Measurements from ENCODE around the gene RENBP. TPM values are rescaled to one million over a fixed set of nuclear protein-coding genes. Genes with fewer than 3 reads are reported as not detected.

Gene RENBP
- total RNA-seq, 2 donors from 2014 or later: 12.0 to 17.5 TPM

DNA sequence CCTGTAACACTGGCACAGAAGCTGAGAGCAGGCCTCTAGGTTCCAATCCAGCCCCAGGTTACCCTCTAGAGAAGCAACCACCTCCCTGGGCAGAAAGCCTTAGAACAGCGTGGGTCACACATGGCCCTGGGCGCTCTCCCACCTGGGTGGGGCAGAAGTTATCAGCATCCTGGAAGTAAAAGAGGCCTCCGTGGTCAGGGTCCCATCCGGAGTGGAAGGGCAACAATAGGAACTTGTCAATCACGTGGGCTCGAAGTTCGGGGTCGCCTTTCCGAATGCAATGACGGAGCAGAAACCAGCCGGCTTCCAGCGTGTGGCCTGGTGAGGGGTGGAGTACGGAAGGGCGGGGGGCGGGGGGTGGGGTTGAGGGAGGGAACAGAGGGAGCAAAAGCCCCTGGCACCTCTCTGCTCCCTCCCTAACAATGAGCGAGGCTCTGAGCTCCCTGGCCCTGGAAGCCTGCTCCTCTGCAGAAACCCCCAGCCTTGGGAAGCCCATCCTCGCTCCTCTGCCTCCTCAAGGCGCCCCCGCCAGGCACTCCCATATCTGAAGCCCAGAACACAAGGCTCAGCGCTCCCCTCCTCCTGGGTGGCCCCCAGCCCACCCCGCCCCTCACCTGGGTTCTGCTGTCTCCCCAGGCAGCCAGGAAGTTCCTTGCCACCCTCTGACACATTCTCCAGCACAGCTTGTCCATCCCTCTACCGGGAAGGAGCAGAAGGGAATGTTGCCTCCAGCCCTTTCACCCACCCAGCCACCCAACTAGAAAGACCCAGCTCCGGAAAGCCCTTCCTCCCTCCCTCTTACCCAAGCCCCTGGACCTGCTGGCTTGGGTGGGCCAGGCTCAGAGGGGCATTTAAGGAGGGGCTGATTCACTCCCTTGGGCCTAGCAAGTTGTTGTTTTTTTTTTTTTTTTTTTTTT lies 2.8 kb downstream of the RENBP start:
- Histone ChIP-seq H3K4me1 (ENCODE audit: control insufficient read depth, insufficient read depth, low read length) (no peaks in the 10 kb centered on the region), H3K36me3 (ENCODE audit: control insufficient read depth, insufficient read depth, low read length) (no peaks in the 10 kb centered on the region), H3K27me3 (ENCODE audit: control insufficient read depth, insufficient read depth, low read length, poor library complexity, severe bottlenecking) (no peaks in the 10 kb centered on the region), H3K27ac (ENCODE audit: low read depth, low read length) (no peak overlapping the region), H3K9ac (ENCODE audit: extremely low read depth, low read length, poor library complexity, severe bottlenecking) (no peak overlapping the region), H3K9me3 (ENCODE audit: control insufficient read depth, low read length) (no peaks in the 10 kb centered on the region), H3K4me3 (ENCODE audit: low read length) (no peak overlapping the region)
- H3K27me3 Mint-ChIP-seq (ENCODE audit: insufficient read depth): peaks cover under 1% of the 10 kb centered on the region
- peaks cover 3% of the 10 kb centered on the region for H3K36me3 Mint-ChIP-seq (ENCODE audit: low read depth)
- no peak overlapping the region for H3K4me3 Mint-ChIP-seq
- no peak for TF ChIP-seq CTCF (conservative IDR thresholded peaks at IDR 0.05)
- peak overlapping the region; percentile 44 for H3K27ac Mint-ChIP-seq
- WGBS, 2 experiments (ENCODE audit: insufficient coverage in 1 of 2, insufficient read length in 1 of 2): 54% methylated on average over 16 of the region's 23 CpGs; no CpG with 5 or more reads in 1 of the 2 experiments
- no peak for DNase-seq
- H3K9me3 Mint-ChIP-seq: peaks cover 44% of the 10 kb centered on the region
- no peaks in the 10 kb centered on the region for H3K4me1 Mint-ChIP-seq

DNA sequence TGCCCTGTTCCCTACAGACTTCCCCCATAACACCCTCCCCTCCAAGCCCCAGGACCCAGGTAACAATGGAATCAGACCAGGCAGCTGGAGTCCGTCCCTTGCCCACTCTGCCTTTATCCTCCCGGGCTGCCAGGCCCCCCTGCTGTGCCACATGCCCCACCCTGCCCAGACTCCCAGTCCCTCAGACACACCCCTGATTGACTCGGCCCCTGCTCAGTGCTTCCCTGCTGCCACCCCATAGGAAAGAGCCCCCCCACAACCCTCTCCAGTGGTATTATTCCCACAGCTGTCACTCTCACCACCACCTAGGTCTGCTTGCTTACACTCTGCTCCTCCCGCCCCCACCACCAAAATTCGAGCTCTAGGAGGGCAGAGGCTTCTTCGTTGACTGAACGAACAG lies 4.9 kb downstream of the RENBP start:
- Histone ChIP-seq H3K9ac (ENCODE audit: extremely low read depth, low read length, poor library complexity, severe bottlenecking) (no peak overlapping the region), H3K36me3 (ENCODE audit: control insufficient read depth, insufficient read depth, low read length) (no peaks in the 10 kb centered on the region), H3K27ac (ENCODE audit: low read depth, low read length) (no peak overlapping the region), H3K4me3 (ENCODE audit: low read length) (no peak overlapping the region), H3K9me3 (ENCODE audit: control insufficient read depth, low read length) (no peaks in the 10 kb centered on the region), H3K4me1 (ENCODE audit: control insufficient read depth, insufficient read depth, low read length) (no peaks in the 10 kb centered on the region), H3K27me3 (ENCODE audit: control insufficient read depth, insufficient read depth, low read length, poor library complexity, severe bottlenecking) (no peaks in the 10 kb centered on the region)
- Mint-ChIP-seq H3K36me3 (ENCODE audit: low read depth) (peaks cover 4% of the 10 kb centered on the region), H3K9me3 (peaks cover 55% of the 10 kb centered on the region), H3K27ac (no peak overlapping the region), H3K27me3 (ENCODE audit: insufficient read depth) (peaks cover 1% of the 10 kb centered on the region), H3K4me3 (no peak overlapping the region), H3K4me1 (no peaks in the 10 kb centered on the region)
- 68% methylated on average over 6 of the region's 7 CpGs; no CpG with 5 or more reads in 1 of the 2 experiments for WGBS, 2 experiments (ENCODE audit: insufficient coverage in 1 of 2, insufficient read length in 1 of 2)
- TF ChIP-seq CTCF (conservative IDR thresholded peaks at IDR 0.05): no peak
- DNase-seq: no peak

GRCh38 chrX:153938226-153938786 lies 6.1 kb downstream of the RENBP start:
- H3K36me3 Mint-ChIP-seq (ENCODE audit: low read depth): peaks cover 4% of the 10 kb centered on the region
- H3K4me1 ChIP-seq (ENCODE audit: control insufficient read depth, insufficient read depth, low read length): no peaks in the 10 kb centered on the region
- no peak overlapping the region for H3K9ac ChIP-seq (ENCODE audit: extremely low read depth, low read length, poor library complexity, severe bottlenecking)
- DNase-seq: no peak
- H3K27me3 ChIP-seq (ENCODE audit: control insufficient read depth, insufficient read depth, low read length, poor library complexity, severe bottlenecking): no peaks in the 10 kb centered on the region
- H3K9me3 ChIP-seq (ENCODE audit: control insufficient read depth, low read length): no peaks in the 10 kb centered on the region
- H3K27me3 Mint-ChIP-seq (ENCODE audit: insufficient read depth): peaks cover 1% of the 10 kb centered on the region
- H3K27ac Mint-ChIP-seq: no peak overlapping the region
- H3K4me1 Mint-ChIP-seq: peaks cover 5% of the 10 kb centered on the region
- H3K4me3 Mint-ChIP-seq: no peak overlapping the region
- TF ChIP-seq CTCF (conservative IDR thresholded peaks at IDR 0.05): peak; percentile 21
- H3K36me3 ChIP-seq (ENCODE audit: control insufficient read depth, insufficient read depth, low read length): no peaks in the 10 kb centered on the region
- WGBS, 2 experiments (ENCODE audit: insufficient coverage in 1 of 2, insufficient read length in 1 of 2): 90 to 100% methylated on average over 2 to 10 of the region's 10 CpGs
- H3K9me3 Mint-ChIP-seq: peaks cover 56% of the 10 kb centered on the region
- H3K4me3 ChIP-seq (ENCODE audit: low read length): no peak overlapping the region
- no peak overlapping the region for H3K27ac ChIP-seq (ENCODE audit: low read depth, low read length)
